WTC11 (cell line): ENCODE results near the gene GOLGA3. TPM values are rescaled to one million over a fixed set of nuclear protein-coding genes. Genes with fewer than 3 reads are reported as not detected.

Source experiments
- ATAC-seq: fragments of 200-7000 bp; cut with Tn5 transposase; 2 replicates; pipeline ENCODE4 v1.10.0; 2021; ENCODE audit warnings: mild to moderate bottlenecking, moderate library complexity
- CTCF ChIA-PET: fragments of 300-600 bp; sonication (Branson Sonifier 250); formaldehyde crosslinking; loops from one replicate; lab custom pipeline; 2021; ENCODE audit warnings: antibody characterized with exemption; lab: Charles Lee
- POLR2A ChIA-PET: fragments of 350-600 bp; sonication (Branson Sonifier 250); formaldehyde crosslinking; loops from one replicate; lab custom pipeline; 2021; ENCODE audit warnings: antibody characterized with exemption; lab: Charles Lee
- DNase-seq: peaks from one replicate; pipeline ENCODE4 v3.0.0; 2021; ENCODE audit warnings: low spot score
- H3K27ac Mint-ChIP-seq: 2 replicates; pipeline ENCODE4 v1.8.0; 2021; ENCODE audit warnings: mixed read lengths
- H3K27me3 Mint-ChIP-seq: 2 replicates; pipeline ENCODE4 v1.8.0; 2021; ENCODE audit warnings: low read depth, mild to moderate bottlenecking, moderate library complexity, mixed read lengths
- H3K36me3 Mint-ChIP-seq: 2 replicates; pipeline ENCODE4 v1.8.0; 2021; ENCODE audit warnings: mixed read lengths
- H3K4me1 Mint-ChIP-seq: 2 replicates; pipeline ENCODE4 v1.8.0; 2022; ENCODE audit warnings: mixed read lengths
- H3K4me3 Mint-ChIP-seq: 2 replicates; pipeline ENCODE4 v1.8.0; 2021; ENCODE audit warnings: mild to moderate bottlenecking, moderate library complexity, mixed read lengths
- H3K9me3 Mint-ChIP-seq: 2 replicates; pipeline ENCODE4 v1.8.0; 2021; ENCODE audit warnings: mixed read lengths
- CREM ChIP-seq: sonication (generic); formaldehyde crosslinking; IDR thresholded peaks from 2 replicates; pipeline ENCODE4 v1.8.1; 2022; ENCODE audit warnings: mild to moderate bottlenecking, missing genetic modification reagents, moderate library complexity
- FOXP1 ChIP-seq: sonication (generic); formaldehyde crosslinking; IDR thresholded peaks from 2 replicates; pipeline ENCODE4 v1.8.0; 2022; ENCODE audit warnings: missing genetic modification reagents, mild to moderate bottlenecking, moderate library complexity, borderline replicate concordance
- GTF2I ChIP-seq: fragments of 250-450 bp; sonication (Bioruptor Pico); conservative IDR thresholded peaks from 2 replicates; pipeline ENCODE4 v1.4.0; 2021; ENCODE audit warnings: mild to moderate bottlenecking
- HMGA2 ChIP-seq: fragments of 250-450 bp; sonication (Bioruptor Pico); IDR thresholded peaks from 2 replicates; pipeline ENCODE4 v1.4.0; 2021; ENCODE audit warnings: mild to moderate bottlenecking, moderate library complexity
- IRF2 ChIP-seq: sonication (generic); formaldehyde crosslinking; IDR thresholded peaks from 2 replicates; pipeline ENCODE4 v1.8.0; 2022; ENCODE audit warnings: low read depth, missing genetic modification reagents, borderline replicate concordance
- MXD4 ChIP-seq: fragments of 250-450 bp; sonication (Bioruptor Pico); IDR thresholded peaks from 2 replicates; pipeline ENCODE4 v1.8.0; 2021; ENCODE audit warnings: mild to moderate bottlenecking, moderate library complexity, borderline replicate concordance
- SOX15 ChIP-seq: fragments of 250-450 bp; sonication (Bioruptor Pico); IDR thresholded peaks from 2 replicates; pipeline ENCODE4 v1.9.0; 2021; ENCODE audit warnings: mild to moderate bottlenecking
- ZBTB21 ChIP-seq: sonication (generic); formaldehyde crosslinking; IDR thresholded peaks from 2 replicates; pipeline ENCODE4 v1.8.1; 2023; ENCODE audit warnings: mild to moderate bottlenecking, missing genetic modification reagents, borderline replicate concordance
- ZNF121 ChIP-seq: sonication (generic); formaldehyde crosslinking; IDR thresholded peaks from 2 replicates; pipeline ENCODE4 v1.8.0; 2023; ENCODE audit warnings: missing genetic modification reagents
- total RNA-seq: library from RNA; stranded (reverse); gene quantifications from 3 replicates; pipeline ENCODE4 v1.2.3, GENCODE V29; 2021
- TF ChIP-seq, protein P1 (sequence below): sonication (generic); formaldehyde crosslinking; IDR thresholded peaks from 2 replicates; pipeline ENCODE4 v1.8.1; 2023; ENCODE audit warnings: mild to moderate bottlenecking, missing genetic modification reagents
- TF ChIP-seq, protein P2 (sequence below): fragments of 200-600 bp; IDR thresholded peaks from 2 replicates; pipeline ENCODE4 v1.8.0; 2022; ENCODE audit warnings: antibody characterized with exemption
- TF ChIP-seq, protein P3 (sequence below): sonication (generic); formaldehyde crosslinking; IDR thresholded peaks from 2 replicates; pipeline ENCODE4 v1.8.1; 2023; ENCODE audit warnings: mild to moderate bottlenecking, missing genetic modification reagents, borderline replicate concordance
- TF ChIP-seq, protein P4 (sequence below): sonication (generic); formaldehyde crosslinking; conservative IDR thresholded peaks from 2 replicates; pipeline ENCODE4 v1.8.1; 2022; ENCODE audit warnings: mild to moderate bottlenecking, missing genetic modification reagents
- TF ChIP-seq, protein P5 (sequence below): sonication (generic); formaldehyde crosslinking; IDR thresholded peaks from 2 replicates; pipeline ENCODE4 v1.8.0; 2022; ENCODE audit warnings: mild to moderate bottlenecking, missing genetic modification reagents
- TF ChIP-seq, protein P6 (sequence below): sonication (generic); formaldehyde crosslinking; conservative IDR thresholded peaks from 2 replicates; pipeline ENCODE4 v1.8.1; 2023; ENCODE audit warnings: mild to moderate bottlenecking, low read depth, missing genetic modification reagents, moderate library complexity
- TF ChIP-seq, protein P7 (sequence below): sonication (generic); formaldehyde crosslinking; IDR thresholded peaks from 2 replicates; pipeline ENCODE4 v1.8.1; 2022; ENCODE audit warnings: mild to moderate bottlenecking, moderate library complexity, missing genetic modification reagents

Gene GOLGA3
- total RNA-seq, 1 experiment from 2014 or later: 47.8 TPM

DNA sequence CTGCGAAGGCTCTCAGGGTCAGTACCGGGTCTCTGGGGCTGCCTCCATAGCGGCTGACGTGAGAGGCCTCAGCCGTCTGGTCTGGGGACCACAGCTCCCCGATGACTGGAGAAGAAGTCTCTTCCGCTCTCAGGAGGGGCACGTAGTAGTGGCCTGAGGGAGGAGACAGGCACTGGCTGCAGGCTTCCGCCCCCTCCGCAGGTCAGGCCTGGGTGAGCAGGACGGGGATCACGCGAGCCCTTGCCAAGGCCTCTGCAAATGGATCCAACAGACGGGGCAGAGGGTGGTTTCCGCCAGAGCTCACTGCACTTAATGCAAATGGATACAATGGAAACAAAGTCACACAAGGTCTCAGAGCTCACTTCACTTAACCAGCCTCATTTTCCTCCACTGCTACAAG lies 91.8 kb downstream of the GOLGA3 start:
- TF ChIP-seq MXD4 (CRISPR knock-in tag) (no peak), GTF2I (CRISPR knock-in tag) (no peak)
- TF ChIP-seq, protein P1, sequence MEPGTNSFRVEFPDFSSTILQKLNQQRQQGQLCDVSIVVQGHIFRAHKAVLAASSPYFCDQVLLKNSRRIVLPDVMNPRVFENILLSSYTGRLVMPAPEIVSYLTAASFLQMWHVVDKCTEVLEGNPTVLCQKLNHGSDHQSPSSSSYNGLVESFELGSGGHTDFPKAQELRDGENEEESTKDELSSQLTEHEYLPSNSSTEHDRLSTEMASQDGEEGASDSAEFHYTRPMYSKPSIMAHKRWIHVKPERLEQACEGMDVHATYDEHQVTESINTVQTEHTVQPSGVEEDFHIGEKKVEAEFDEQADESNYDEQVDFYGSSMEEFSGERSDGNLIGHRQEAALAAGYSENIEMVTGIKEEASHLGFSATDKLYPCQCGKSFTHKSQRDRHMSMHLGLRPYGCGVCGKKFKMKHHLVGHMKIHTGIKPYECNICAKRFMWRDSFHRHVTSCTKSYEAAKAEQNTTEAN (CRISPR knock-in tag): no peak
- TF ChIP-seq, protein P2, sequence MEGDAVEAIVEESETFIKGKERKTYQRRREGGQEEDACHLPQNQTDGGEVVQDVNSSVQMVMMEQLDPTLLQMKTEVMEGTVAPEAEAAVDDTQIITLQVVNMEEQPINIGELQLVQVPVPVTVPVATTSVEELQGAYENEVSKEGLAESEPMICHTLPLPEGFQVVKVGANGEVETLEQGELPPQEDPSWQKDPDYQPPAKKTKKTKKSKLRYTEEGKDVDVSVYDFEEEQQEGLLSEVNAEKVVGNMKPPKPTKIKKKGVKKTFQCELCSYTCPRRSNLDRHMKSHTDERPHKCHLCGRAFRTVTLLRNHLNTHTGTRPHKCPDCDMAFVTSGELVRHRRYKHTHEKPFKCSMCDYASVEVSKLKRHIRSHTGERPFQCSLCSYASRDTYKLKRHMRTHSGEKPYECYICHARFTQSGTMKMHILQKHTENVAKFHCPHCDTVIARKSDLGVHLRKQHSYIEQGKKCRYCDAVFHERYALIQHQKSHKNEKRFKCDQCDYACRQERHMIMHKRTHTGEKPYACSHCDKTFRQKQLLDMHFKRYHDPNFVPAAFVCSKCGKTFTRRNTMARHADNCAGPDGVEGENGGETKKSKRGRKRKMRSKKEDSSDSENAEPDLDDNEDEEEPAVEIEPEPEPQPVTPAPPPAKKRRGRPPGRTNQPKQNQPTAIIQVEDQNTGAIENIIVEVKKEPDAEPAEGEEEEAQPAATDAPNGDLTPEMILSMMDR: no peak
- no peak overlapping the region for H3K27ac Mint-ChIP-seq
- DNase-seq (no peak), ATAC-seq (no peak)
- no peak overlapping the region for H3K4me3 Mint-ChIP-seq
- ChIA-PET POLR2A (no interaction called here), CTCF (no interaction called here)
- H3K36me3 Mint-ChIP-seq: peaks cover 91% of the 10 kb centered on the region
- no peaks in the 10 kb centered on the region for H3K27me3 Mint-ChIP-seq
- no peaks in the 10 kb centered on the region for H3K4me1 Mint-ChIP-seq
- no peaks in the 10 kb centered on the region for H3K9me3 Mint-ChIP-seq

DNA sequence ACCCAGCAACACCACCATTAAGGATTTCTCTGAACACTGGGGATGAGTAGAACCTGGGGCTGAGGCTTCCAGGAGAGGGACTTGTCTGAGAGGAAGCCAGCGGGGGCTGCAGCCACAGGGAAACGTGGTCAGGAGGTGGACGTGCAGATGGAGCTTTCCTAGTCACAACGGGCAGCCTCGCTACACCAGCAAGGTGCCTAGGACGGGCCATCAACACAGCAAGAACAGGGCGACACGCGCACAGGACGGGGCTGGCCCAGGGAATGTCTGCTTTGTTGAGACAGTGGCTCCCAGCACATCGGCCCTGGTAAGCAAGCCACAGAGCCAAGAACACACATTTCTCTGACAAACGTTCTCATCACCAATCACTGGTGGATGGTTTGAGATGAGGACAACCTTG lies 92.3 kb downstream of the GOLGA3 start:
- no peak for DNase-seq
- no peaks in the 10 kb centered on the region for H3K4me1 Mint-ChIP-seq
- H3K9me3 Mint-ChIP-seq: no peaks in the 10 kb centered on the region
- no peak overlapping the region for H3K27ac Mint-ChIP-seq
- peaks cover 91% of the 10 kb centered on the region for H3K36me3 Mint-ChIP-seq
- ATAC-seq: no peak
- no peak for TF ChIP-seq SOX15 (CRISPR knock-in tag)
- no peak for TF ChIP-seq ZBTB21
- TF ChIP-seq, protein P3, sequence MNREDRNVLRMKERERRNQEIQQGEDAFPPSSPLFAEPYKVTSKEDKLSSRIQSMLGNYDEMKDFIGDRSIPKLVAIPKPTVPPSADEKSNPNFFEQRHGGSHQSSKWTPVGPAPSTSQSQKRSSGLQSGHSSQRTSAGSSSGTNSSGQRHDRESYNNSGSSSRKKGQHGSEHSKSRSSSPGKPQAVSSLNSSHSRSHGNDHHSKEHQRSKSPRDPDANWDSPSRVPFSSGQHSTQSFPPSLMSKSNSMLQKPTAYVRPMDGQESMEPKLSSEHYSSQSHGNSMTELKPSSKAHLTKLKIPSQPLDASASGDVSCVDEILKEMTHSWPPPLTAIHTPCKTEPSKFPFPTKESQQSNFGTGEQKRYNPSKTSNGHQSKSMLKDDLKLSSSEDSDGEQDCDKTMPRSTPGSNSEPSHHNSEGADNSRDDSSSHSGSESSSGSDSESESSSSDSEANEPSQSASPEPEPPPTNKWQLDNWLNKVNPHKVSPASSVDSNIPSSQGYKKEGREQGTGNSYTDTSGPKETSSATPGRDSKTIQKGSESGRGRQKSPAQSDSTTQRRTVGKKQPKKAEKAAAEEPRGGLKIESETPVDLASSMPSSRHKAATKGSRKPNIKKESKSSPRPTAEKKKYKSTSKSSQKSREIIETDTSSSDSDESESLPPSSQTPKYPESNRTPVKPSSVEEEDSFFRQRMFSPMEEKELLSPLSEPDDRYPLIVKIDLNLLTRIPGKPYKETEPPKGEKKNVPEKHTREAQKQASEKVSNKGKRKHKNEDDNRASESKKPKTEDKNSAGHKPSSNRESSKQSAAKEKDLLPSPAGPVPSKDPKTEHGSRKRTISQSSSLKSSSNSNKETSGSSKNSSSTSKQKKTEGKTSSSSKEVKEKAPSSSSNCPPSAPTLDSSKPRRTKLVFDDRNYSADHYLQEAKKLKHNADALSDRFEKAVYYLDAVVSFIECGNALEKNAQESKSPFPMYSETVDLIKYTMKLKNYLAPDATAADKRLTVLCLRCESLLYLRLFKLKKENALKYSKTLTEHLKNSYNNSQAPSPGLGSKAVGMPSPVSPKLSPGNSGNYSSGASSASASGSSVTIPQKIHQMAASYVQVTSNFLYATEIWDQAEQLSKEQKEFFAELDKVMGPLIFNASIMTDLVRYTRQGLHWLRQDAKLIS (CRISPR knock-in tag): no peak
- TF ChIP-seq, protein P4, sequence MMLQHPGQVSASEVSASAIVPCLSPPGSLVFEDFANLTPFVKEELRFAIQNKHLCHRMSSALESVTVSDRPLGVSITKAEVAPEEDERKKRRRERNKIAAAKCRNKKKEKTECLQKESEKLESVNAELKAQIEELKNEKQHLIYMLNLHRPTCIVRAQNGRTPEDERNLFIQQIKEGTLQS: no peak
- no peak for TF ChIP-seq FOXP1 (CRISPR knock-in tag)
- no peak for TF ChIP-seq CREM
- no peak for TF ChIP-seq GTF2I (CRISPR knock-in tag)
- TF ChIP-seq, protein P5, sequence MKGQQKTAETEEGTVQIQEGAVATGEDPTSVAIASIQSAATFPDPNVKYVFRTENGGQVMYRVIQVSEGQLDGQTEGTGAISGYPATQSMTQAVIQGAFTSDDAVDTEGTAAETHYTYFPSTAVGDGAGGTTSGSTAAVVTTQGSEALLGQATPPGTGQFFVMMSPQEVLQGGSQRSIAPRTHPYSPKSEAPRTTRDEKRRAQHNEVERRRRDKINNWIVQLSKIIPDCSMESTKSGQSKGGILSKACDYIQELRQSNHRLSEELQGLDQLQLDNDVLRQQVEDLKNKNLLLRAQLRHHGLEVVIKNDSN: no peak
- no peak for TF ChIP-seq IRF2
- TF ChIP-seq ZNF121 (CRISPR knock-in tag): no peak
- TF ChIP-seq, protein P6, sequence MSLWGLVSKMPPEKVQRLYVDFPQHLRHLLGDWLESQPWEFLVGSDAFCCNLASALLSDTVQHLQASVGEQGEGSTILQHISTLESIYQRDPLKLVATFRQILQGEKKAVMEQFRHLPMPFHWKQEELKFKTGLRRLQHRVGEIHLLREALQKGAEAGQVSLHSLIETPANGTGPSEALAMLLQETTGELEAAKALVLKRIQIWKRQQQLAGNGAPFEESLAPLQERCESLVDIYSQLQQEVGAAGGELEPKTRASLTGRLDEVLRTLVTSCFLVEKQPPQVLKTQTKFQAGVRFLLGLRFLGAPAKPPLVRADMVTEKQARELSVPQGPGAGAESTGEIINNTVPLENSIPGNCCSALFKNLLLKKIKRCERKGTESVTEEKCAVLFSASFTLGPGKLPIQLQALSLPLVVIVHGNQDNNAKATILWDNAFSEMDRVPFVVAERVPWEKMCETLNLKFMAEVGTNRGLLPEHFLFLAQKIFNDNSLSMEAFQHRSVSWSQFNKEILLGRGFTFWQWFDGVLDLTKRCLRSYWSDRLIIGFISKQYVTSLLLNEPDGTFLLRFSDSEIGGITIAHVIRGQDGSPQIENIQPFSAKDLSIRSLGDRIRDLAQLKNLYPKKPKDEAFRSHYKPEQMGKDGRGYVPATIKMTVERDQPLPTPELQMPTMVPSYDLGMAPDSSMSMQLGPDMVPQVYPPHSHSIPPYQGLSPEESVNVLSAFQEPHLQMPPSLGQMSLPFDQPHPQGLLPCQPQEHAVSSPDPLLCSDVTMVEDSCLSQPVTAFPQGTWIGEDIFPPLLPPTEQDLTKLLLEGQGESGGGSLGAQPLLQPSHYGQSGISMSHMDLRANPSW: no peak
- TF ChIP-seq, protein P7, sequence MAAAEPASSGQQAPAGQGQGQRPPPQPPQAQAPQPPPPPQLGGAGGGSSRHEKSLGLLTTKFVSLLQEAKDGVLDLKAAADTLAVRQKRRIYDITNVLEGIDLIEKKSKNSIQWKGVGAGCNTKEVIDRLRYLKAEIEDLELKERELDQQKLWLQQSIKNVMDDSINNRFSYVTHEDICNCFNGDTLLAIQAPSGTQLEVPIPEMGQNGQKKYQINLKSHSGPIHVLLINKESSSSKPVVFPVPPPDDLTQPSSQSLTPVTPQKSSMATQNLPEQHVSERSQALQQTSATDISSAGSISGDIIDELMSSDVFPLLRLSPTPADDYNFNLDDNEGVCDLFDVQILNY: no peak
- TF ChIP-seq, protein P1 (CRISPR knock-in tag): no peak
- no peak for TF ChIP-seq HMGA2 (CRISPR knock-in tag)
- ChIA-PET POLR2A (no interaction called here), CTCF (no interaction called here)
- no peaks in the 10 kb centered on the region for H3K27me3 Mint-ChIP-seq
- no peak overlapping the region for H3K4me3 Mint-ChIP-seq
